HTR-8/SVneo (cell line): ENCODE measurements around the gene MGAT5.

Experiments
- DNase-seq: peaks from one replicate; pipeline ENCODE4 v3.0.0; 2011; ENCODE audit warnings: low spot score, mixed read lengths; ENCODE audit not compliant: insufficient read length
- FAIRE-seq: peaks from 2 replicates; lab custom pipeline; 2011; peaks lifted over from hg19 to GRCh38; lab: Jason Lieb, UNC

The MGAT5 gene

GRCh38 chr2:134231301-134231964, 22.4 kb upstream of the MGAT5 start:
- FAIRE-seq = no peak
- no peak for DNase-seq

GRCh38 chr2:134231965-134232340, 21.9 kb upstream of the MGAT5 start:
- FAIRE-seq (no peak), DNase-seq (no peak)

- DNase-seq (no peak), FAIRE-seq (no peak)
Measured at GRCh38 chr2:134232461-134232860, 21.4 kb upstream of the MGAT5 start.

GRCh38 chr2:134232868-134233727, 20.8 kb upstream of the MGAT5 start:
- DNase-seq (no peak), FAIRE-seq (no peak)

- DNase-seq (no peak), FAIRE-seq (no peak)
Measured at GRCh38 chr2:134233728-134234136, 20.1 kb upstream of the MGAT5 start.

GRCh38 chr2:134234535-134234934, 19.3 kb upstream of the MGAT5 start:
- DNase-seq (no peak), FAIRE-seq (no peak)

GRCh38 chr2:134235510-134236144, 18.2 kb upstream of the MGAT5 start:
- FAIRE-seq (no peak), DNase-seq (no peak)

- DNase-seq (no peak), FAIRE-seq (no peak)
Measured at GRCh38 chr2:134238371-134238770, 15.5 kb upstream of the MGAT5 start.

- DNase-seq (no peak), FAIRE-seq (no peak)
Measured at GRCh38 chr2:134240061-134240460, 13.8 kb upstream of the MGAT5 start.

GRCh38 chr2:134241911-134242310, 12.0 kb upstream of the MGAT5 start:
- FAIRE-seq (no peak), DNase-seq (no peak)

- DNase-seq = no peak
- FAIRE-seq = no peak
Measured at GRCh38 chr2:134243244-134243643, 10.6 kb upstream of the MGAT5 start.

GRCh38 chr2:134244086-134244485, 9.8 kb upstream of the MGAT5 start:
- no peak for DNase-seq
- no peak for FAIRE-seq

- FAIRE-seq (no peak), DNase-seq (no peak)
Measured at GRCh38 chr2:134244587-134244986, 9.3 kb upstream of the MGAT5 start.

- FAIRE-seq = no peak
- peak; percentile 46 for DNase-seq
Measured at GRCh38 chr2:134245340-134245984, 8.4 kb upstream of the MGAT5 start.

GRCh38 chr2:134246154-134246874, 7.6 kb upstream of the MGAT5 start:
- DNase-seq (no peak), FAIRE-seq (no peak)

- DNase-seq = no peak
- FAIRE-seq = no peak
Measured at GRCh38 chr2:134247679-134248078, 6.2 kb upstream of the MGAT5 start.

- DNase-seq = no peak
- FAIRE-seq = no peak
Measured at GRCh38 chr2:134248913-134249312, 5.0 kb upstream of the MGAT5 start.

GRCh38 chr2:134249755-134250154, 4.1 kb upstream of the MGAT5 start:
- no peak for FAIRE-seq
- DNase-seq = no peak

- FAIRE-seq (no peak), DNase-seq (no peak)
Measured at GRCh38 chr2:134250840-134251461, 2.9 kb upstream of the MGAT5 start.
